PC-9 (cell line): Measurements from ENCODE around the gene KDM4E.

ENCODE experiments used
- CTCF ChIP-seq: fragments of 200-600 bp; sonication (generic); conservative IDR thresholded peaks from 2 replicates; pipeline ENCODE4 v1.6.1; 2017; ENCODE audit warnings: mixed run types, antibody characterized with exemption, mild to moderate bottlenecking, moderate library complexity
- EZH2 ChIP-seq: fragments of 200-600 bp; sonication (generic); IDR thresholded peaks from 2 replicates; pipeline ENCODE4 v1.8.0; 2017; ENCODE audit warnings: antibody characterized with exemption, low read depth

DNA sequence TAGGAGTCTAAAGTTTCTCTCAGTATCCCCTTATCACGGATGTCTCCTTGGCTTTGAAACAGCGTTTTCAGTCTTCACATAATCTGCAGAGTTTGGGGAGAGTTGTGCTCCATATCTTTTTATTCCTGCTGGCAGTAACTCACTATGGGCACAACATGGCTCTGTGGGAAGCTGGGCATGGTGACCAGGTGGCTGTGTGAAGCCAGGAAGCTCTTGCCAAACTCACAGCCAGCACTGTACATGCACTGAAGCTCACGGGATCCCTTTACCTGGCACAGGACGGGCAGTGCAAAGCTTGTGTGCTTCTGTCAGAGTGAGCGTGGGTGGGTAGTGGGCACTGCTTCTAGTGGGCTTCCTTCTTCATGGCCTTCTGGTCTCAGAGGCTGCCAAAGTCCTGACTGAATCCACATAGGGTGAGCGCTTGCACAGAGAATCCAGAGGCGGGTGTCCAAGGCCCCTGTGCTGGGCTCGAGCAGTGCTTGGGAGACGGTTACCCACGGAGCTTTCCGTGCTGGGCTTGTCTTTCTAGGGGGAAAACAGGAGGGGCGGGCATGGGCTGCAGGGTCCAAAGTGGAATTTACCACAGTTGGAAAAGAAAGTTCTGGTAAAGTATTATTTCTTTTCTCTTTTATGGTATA lies 10.8 kb upstream of the KDM4E start:
- TF ChIP-seq CTCF (no peak), EZH2 (no peak)
